GM21737 (cell line): ENCODE data around the gene BAZ1B.
"Not testable (repeated sequence)": the region's sequence is repeated elsewhere in the genome, so short reads cannot be mapped to it uniquely, and the experiment has no call there.

Experiments
- ATAC-seq: cut with Tn5 transposase; IDR thresholded peaks from one replicate; pipeline ENCODE4 v1.9.1; 2021; ENCODE audit warnings: mild to moderate bottlenecking, moderate library complexity; ENCODE audit not compliant: unreplicated experiment

Gene BAZ1B

GRCh38 chr7:73509463-73509862, 12.6 kb downstream of the BAZ1B start:
- ATAC-seq, result no peak

- ATAC-seq, result no peak
Measured at GRCh38 chr7:73507556-73507955, 14.5 kb downstream of the BAZ1B start.

- ATAC-seq, result no peak
Measured at GRCh38 chr7:73504920-73505319, 17.2 kb downstream of the BAZ1B start.

GRCh38 chr7:73504017-73504416, 18.1 kb downstream of the BAZ1B start:
- no peak for ATAC-seq

GRCh38 chr7:73503229-73503628, 18.9 kb downstream of the BAZ1B start:
- ATAC-seq, result no peak

- ATAC-seq, result no peak
Measured at GRCh38 chr7:73496626-73497025, 25.5 kb downstream of the BAZ1B start.

GRCh38 chr7:73495507-73495906, 26.6 kb downstream of the BAZ1B start:
- ATAC-seq, result not testable (repeated sequence)

- ATAC-seq, result no peak
Measured at GRCh38 chr7:73489976-73490375, 32.1 kb downstream of the BAZ1B start.

- no peak for ATAC-seq
Measured at GRCh38 chr7:73487486-73487885, 34.6 kb downstream of the BAZ1B start.

GRCh38 chr7:73483171-73483570, 38.9 kb downstream of the BAZ1B start:
- no peak for ATAC-seq

GRCh38 chr7:73482746-73483145, 39.3 kb downstream of the BAZ1B start:
- no peak for ATAC-seq

- not testable (repeated sequence) for ATAC-seq
Measured at GRCh38 chr7:73481521-73481920, 40.6 kb downstream of the BAZ1B start.

GRCh38 chr7:73478549-73478948, 43.5 kb downstream of the BAZ1B start:
- no peak for ATAC-seq

GRCh38 chr7:73477376-73477775, 44.7 kb downstream of the BAZ1B start:
- ATAC-seq, result no peak

- no peak for ATAC-seq
Measured at GRCh38 chr7:73470208-73470607, 51.9 kb downstream of the BAZ1B start.

- ATAC-seq, result not testable (repeated sequence)
Measured at GRCh38 chr7:73467046-73467445, 55.0 kb downstream of the BAZ1B start.

- no peak for ATAC-seq
Measured at GRCh38 chr7:73466112-73466511, 56.0 kb downstream of the BAZ1B start.

- ATAC-seq, result no peak
Measured at GRCh38 chr7:73463966-73464365, 58.1 kb downstream of the BAZ1B start.

- ATAC-seq, result no peak
Measured at GRCh38 chr7:73463260-73463659, 58.8 kb downstream of the BAZ1B start.

- no peak for ATAC-seq
Measured at GRCh38 chr7:73461782-73462285, 60.3 kb downstream of the BAZ1B start.

GRCh38 chr7:73454424-73454823, 67.7 kb downstream of the BAZ1B start:
- ATAC-seq, result no peak

GRCh38 chr7:73452999-73453635, 69.0 kb downstream of the BAZ1B start:
- ATAC-seq, result no peak

- ATAC-seq, result no peak
Measured at GRCh38 chr7:73451780-73452398, 70.2 kb downstream of the BAZ1B start.
